ENCODE measurements around the gene ADAMTS9.

The ADAMTS9 gene

DNA sequence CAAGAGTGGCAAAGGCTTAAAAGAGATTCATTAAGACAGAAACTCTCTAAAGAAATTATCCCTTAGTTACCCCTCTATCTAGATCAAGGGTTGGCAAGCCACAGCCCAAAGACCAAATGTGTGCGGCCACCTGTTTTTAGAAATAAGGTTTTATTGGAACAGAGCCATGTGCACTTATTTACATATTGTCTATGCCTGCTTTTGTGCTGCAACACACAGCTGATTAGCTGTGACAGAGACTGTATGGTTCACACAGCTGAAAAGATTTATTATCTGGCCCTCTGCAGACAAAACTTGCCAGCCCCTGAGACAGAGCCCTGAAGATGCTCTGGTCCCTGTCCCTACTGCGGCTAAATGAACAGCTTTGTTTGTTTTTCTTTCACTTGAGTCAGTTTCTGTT is 88.1 kb downstream of the ADAMTS9 start:
- Mint-ChIP-seq H3K27ac (no peak overlapping the region), H3K27me3 (no peaks in the 10 kb centered on the region), H3K4me3 (no peak overlapping the region), H3K9me3 (peaks cover 8% of the 10 kb centered on the region), H3K36me3 (ENCODE audit: low read depth) (no peaks in the 10 kb centered on the region), H3K4me1 (ENCODE audit: low read depth) (no peaks in the 10 kb centered on the region)

DNA sequence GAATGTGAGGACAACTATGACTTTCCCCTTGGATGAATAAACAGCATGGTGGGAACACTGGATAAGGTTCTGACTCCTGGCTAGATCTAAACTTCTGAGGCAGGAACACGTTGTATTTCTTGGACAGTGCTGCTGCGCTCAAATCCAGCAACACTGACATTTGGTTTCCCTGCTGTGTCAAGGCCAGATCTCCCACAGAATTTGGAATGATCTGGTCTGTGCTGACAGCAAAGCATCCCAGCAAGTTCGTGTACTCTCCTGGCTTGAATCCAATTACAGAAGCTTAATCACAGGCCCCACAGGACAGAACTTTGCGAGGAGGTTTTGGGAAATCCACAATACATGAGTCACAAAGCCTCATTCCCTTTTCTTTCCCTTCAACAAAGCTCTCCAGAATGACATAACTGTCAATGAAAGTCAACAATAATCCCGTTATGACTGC is 92.5 kb downstream of the ADAMTS9 start:
- Mint-ChIP-seq H3K36me3 (ENCODE audit: low read depth) (no peaks in the 10 kb centered on the region), H3K27ac (no peak overlapping the region), H3K27me3 (no peaks in the 10 kb centered on the region), H3K4me3 (no peak overlapping the region), H3K9me3 (peaks cover 8% of the 10 kb centered on the region), H3K4me1 (ENCODE audit: low read depth) (no peaks in the 10 kb centered on the region)

DNA sequence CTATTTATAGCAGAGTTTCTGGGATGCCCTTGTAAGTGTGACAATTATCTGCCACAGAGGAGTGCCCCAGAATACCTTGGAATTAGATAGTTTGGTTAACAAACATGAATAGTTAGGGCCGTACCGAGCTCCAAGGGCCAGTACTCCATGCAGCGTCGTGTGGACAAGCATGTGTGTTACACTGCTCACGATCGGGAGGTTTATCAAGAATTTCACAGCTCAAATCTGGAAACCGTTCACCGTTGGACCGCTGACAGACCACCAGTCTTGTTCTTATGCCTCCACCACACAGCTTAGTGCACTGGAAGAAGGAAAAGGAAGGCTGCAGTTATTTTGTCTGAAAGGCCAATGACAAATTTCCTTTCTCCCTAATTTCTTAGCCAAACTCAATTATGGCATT is 93.7 kb downstream of the ADAMTS9 start:
- no peak overlapping the region for H3K27ac Mint-ChIP-seq
- H3K36me3 Mint-ChIP-seq (ENCODE audit: low read depth): no peaks in the 10 kb centered on the region
- H3K27me3 Mint-ChIP-seq: no peaks in the 10 kb centered on the region
- H3K9me3 Mint-ChIP-seq: peaks cover 8% of the 10 kb centered on the region
- H3K4me1 Mint-ChIP-seq (ENCODE audit: low read depth): no peaks in the 10 kb centered on the region
- no peak overlapping the region for H3K4me3 Mint-ChIP-seq

DNA sequence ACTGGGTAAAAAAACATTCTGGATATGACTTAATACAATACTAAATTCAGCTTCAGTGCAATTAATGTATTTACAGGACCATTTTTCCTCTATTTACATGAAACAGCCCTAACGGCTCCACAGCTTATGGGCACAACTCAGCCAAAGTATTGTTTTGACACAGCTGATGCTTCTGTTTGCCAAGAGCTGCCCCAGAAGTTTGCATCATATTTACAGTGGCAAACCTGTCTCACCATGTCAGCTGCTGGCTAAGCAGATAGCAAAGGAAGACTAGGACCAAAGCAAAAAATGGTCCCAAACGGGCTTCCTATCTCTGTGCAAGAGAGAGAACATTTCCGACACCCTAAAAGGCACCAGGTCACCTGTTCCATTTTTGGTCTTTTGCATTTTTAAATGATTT is 94.5 kb downstream of the ADAMTS9 start:
- Mint-ChIP-seq H3K27ac (no peak overlapping the region), H3K4me1 (ENCODE audit: low read depth) (no peaks in the 10 kb centered on the region), H3K4me3 (no peak overlapping the region), H3K9me3 (peaks cover 8% of the 10 kb centered on the region), H3K36me3 (ENCODE audit: low read depth) (no peaks in the 10 kb centered on the region), H3K27me3 (peaks cover 2% of the 10 kb centered on the region)

DNA sequence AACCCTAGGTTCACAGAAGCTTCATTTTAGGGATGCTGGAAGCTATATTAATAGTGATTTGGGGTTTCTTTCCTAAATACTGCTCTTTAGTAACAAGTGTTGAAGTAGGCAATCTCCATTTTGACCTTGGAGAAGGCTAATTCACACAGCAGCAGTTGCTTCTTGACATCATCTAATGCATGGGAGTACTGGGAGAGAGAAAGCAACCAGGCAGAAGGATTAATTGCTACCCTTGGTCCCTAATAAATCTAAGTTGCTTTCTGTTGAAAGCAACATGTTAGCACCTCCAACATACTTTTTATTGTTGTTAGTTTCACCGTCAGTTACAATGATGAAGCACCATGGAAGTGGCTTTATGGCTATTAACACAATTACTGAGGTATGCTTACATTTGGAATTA is 96.2 kb downstream of the ADAMTS9 start:
- H3K36me3 Mint-ChIP-seq (ENCODE audit: low read depth): no peaks in the 10 kb centered on the region
- no peak overlapping the region for H3K27ac Mint-ChIP-seq
- H3K27me3 Mint-ChIP-seq: peaks cover 2% of the 10 kb centered on the region
- H3K4me3 Mint-ChIP-seq: no peak overlapping the region
- H3K4me1 Mint-ChIP-seq (ENCODE audit: low read depth): no peaks in the 10 kb centered on the region
- H3K9me3 Mint-ChIP-seq: peaks cover 4% of the 10 kb centered on the region

DNA sequence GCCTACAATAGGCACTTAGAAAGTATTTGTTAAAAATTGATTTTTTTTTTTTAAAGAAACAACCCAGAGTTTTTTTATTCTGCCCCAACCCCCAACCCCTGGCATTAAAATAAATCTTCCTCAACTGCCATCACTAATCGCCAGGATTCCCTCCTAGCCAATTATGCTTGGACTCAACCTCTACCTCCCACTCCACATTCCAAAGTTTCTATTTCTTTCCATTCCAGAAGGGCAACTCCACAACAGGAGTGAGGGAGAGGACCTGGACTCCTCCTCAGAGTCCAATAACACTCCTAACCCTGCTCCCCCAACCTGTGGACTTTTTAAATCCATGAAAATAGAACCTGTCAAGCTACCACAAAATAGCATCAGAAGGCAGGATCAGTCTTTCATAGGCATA is 99.4 kb downstream of the ADAMTS9 start:
- no peaks in the 10 kb centered on the region for H3K4me1 Mint-ChIP-seq (ENCODE audit: low read depth)
- no peak overlapping the region for H3K4me3 Mint-ChIP-seq
- H3K27me3 Mint-ChIP-seq: peaks cover 2% of the 10 kb centered on the region
- H3K36me3 Mint-ChIP-seq (ENCODE audit: low read depth): no peaks in the 10 kb centered on the region
- no peaks in the 10 kb centered on the region for H3K9me3 Mint-ChIP-seq
- H3K27ac Mint-ChIP-seq: no peak overlapping the region

DNA sequence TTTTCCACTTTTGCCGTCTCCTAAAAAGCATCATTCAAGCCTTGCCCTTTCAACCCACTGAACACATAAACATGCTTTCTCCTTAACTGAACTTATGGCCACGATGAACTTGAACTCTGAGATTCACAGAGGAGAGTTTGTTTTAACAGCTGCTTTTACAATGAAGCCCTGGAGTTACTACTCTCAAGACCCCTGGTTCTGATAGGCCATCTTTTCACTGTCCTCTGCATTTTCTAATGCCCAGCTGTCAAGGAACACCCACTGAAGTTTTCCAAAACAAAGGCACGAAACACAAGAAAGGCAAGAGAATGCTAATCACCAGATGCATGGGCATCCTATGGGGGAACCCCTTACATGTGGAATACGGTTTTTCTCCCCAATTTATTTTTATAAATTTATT is 100.8 kb downstream of the ADAMTS9 start:
- Mint-ChIP-seq H3K4me1 (ENCODE audit: low read depth) (no peaks in the 10 kb centered on the region), H3K27me3 (peaks cover 2% of the 10 kb centered on the region)

DNA sequence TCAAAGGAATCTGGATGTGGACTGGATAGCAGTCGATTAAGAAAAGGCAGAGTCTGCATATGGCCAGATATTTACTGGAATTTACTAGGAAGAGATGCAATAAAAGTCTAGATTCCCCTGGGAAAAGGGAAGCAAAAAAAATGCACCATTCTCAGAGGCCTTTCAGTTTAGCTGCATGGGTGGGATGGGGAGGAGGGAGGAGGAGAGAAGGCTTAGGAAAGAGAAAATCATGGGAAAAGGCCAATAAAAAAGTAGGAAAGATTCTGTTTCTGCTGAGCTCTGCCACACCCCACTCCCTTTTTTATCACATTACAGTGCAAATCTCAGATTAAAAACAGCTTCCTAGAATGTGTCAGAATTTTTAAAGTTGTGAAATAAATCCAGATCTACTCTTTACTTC is 103.6 kb downstream of the ADAMTS9 start:
- Mint-ChIP-seq H3K4me3 (no peak overlapping the region), H3K36me3 (ENCODE audit: low read depth) (no peaks in the 10 kb centered on the region), H3K27ac (no peak overlapping the region), H3K4me1 (ENCODE audit: low read depth) (no peaks in the 10 kb centered on the region), H3K27me3 (peaks cover 2% of the 10 kb centered on the region), H3K9me3 (no peaks in the 10 kb centered on the region)

More for the DNA sequence above, 100.8 kb downstream of the ADAMTS9 start:
- no peak overlapping the region for H3K27ac Mint-ChIP-seq
- no peaks in the 10 kb centered on the region for H3K36me3 Mint-ChIP-seq (ENCODE audit: low read depth)
- no peaks in the 10 kb centered on the region for H3K9me3 Mint-ChIP-seq
- H3K4me3 Mint-ChIP-seq: no peak overlapping the region

DNA sequence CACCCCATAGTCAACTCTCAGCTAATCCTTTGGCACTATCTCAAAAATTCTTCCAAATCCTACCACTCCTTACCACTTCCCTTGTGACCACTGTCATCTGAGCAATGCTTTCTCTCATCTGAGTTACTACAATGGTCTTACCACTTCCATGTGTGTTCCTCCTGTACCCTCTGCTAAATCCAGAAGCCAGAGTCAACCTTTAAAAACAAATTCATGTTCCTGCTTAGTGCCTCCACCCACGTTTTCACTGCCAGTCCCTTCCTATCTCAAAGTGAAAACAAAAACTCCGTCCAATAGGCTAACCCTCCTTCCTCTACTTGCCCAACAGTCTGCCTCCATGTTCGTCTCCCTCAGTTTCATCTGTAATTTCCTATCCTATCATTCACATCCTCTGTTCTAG is 109.0 kb downstream of the ADAMTS9 start:
- Mint-ChIP-seq H3K4me1 (ENCODE audit: low read depth) (no peaks in the 10 kb centered on the region), H3K9me3 (no peaks in the 10 kb centered on the region), H3K4me3 (no peak overlapping the region), H3K27me3 (no peaks in the 10 kb centered on the region), H3K27ac (no peak overlapping the region), H3K36me3 (ENCODE audit: low read depth) (no peaks in the 10 kb centered on the region)

DNA sequence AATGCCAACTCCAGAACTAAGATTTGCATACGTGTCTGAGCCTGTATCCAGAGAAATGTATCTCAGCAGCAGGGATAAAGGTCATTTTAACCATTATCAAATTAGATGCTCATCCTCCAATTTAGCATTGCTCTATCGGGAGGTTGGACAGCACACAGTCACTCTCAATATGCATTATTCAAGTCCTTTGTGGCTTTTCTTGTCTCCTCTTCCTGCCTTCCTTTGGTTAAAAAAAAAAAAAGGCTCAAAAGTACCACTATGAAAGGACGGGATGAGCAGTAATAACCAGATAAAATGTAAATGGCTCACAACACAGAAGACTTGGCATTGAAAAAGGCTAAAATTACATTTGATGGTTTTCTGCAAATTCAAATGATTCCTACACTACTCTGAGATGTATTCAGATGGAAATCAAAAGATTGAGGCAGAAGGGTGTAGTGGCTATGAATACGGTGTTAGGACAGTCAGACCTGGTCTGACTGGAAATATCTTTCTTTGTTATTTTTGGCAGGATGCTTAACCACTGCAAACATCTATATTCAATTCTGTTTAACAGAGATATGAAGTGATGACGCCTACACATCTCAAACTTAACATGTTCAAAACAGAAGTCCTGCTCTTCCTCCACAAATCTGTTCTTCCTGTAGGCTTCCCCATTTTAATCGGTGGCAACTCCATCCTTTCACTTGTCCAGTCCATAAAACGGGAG is 109.6 kb downstream of the ADAMTS9 start:
- Mint-ChIP-seq H3K9me3 (no peaks in the 10 kb centered on the region), H3K36me3 (ENCODE audit: low read depth) (no peaks in the 10 kb centered on the region), H3K4me1 (ENCODE audit: low read depth) (no peaks in the 10 kb centered on the region), H3K27ac (no peak overlapping the region), H3K27me3 (no peaks in the 10 kb centered on the region), H3K4me3 (no peak overlapping the region)

DNA sequence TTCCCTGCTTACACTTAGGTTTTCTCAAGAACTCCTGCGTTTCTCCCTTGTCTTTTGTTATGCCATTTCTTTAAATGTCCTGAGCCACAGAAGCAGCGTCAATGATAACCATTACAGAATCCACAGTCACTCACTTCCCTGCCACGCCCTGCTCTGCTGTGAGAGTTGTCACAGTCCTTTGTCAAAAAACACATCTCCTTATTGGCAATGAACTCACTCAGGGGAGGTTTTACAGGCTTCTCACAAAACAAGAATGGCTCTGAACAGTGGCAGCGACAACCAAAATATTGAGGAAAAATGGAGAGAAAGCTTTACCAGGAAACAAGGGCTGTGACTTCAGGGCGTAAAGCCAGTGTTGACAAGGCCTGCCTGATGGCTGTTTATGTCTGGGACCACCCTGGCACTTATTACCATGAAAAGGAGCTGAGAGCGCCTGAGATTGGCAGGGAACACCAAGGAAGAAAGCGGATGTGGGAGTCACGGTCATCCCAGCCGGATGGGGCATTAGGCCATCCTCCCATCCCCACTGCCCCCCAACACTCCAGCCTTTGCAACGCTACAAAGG is 111.5 kb downstream of the ADAMTS9 start:
- Mint-ChIP-seq H3K4me3 (no peak overlapping the region), H3K4me1 (ENCODE audit: low read depth) (no peaks in the 10 kb centered on the region), H3K27me3 (no peaks in the 10 kb centered on the region)

DNA sequence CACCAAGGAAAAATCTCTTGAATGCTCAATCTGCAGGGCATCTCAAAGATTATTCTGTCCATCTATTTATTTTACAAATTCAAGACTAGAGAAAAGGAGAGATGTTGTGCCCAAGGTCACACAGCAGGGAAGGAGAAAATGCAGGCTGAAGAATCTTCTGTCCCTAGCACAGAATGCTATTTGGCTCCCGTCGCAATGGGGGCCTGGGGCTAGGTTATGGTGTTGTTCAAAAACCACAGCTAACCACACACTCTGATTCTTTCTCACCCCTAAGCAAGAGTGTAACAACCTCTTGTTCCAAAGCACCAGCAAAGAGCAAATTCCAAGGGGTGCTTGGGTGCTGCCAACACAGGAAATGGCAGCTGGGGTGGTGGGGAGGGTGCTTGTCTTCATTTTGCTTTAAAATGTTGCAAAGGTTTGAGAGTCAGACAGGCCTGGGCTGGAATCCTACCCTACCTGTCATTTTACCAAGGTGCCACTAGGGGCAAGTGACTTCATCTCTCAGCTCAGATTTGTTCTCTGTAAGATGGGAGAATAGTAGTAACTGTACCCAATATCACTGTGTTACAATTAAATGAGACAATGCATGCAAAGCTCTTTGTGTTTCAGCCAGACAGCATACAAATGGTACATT is 112.5 kb downstream of the ADAMTS9 start:
- Mint-ChIP-seq H3K27me3 (no peaks in the 10 kb centered on the region), H3K36me3 (ENCODE audit: low read depth) (no peaks in the 10 kb centered on the region), H3K4me1 (ENCODE audit: low read depth) (no peaks in the 10 kb centered on the region), H3K4me3 (no peak overlapping the region), H3K27ac (no peak overlapping the region), H3K9me3 (no peaks in the 10 kb centered on the region)

More for the DNA sequence above, 111.5 kb downstream of the ADAMTS9 start:
- no peaks in the 10 kb centered on the region for H3K36me3 Mint-ChIP-seq (ENCODE audit: low read depth)
- H3K27ac Mint-ChIP-seq: no peak overlapping the region
- no peaks in the 10 kb centered on the region for H3K9me3 Mint-ChIP-seq

DNA sequence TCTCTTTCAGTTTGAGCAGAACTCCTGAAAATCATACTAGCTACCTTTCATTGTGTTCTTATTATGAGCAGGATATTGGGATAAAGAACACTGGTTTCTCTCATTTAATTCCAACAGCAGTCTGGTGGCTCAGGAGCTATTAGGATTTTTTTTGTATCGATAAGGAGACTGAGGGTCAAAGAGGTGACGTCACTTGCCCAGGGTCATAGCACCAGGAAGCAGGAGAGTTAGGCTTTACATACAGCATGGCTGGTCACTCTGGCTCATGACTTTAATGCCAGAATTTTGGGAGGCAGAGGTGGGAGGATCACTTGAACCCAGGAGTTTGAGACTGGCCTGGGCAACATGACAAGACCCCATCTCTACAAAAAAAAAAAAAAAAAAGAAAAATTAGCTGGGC is 113.6 kb downstream of the ADAMTS9 start:
- H3K4me1 Mint-ChIP-seq (ENCODE audit: low read depth): no peaks in the 10 kb centered on the region
- H3K27me3 Mint-ChIP-seq: no peaks in the 10 kb centered on the region
- H3K27ac Mint-ChIP-seq: no peak overlapping the region
- no peaks in the 10 kb centered on the region for H3K36me3 Mint-ChIP-seq (ENCODE audit: low read depth)
- H3K9me3 Mint-ChIP-seq: no peaks in the 10 kb centered on the region
- H3K4me3 Mint-ChIP-seq: no peak overlapping the region

DNA sequence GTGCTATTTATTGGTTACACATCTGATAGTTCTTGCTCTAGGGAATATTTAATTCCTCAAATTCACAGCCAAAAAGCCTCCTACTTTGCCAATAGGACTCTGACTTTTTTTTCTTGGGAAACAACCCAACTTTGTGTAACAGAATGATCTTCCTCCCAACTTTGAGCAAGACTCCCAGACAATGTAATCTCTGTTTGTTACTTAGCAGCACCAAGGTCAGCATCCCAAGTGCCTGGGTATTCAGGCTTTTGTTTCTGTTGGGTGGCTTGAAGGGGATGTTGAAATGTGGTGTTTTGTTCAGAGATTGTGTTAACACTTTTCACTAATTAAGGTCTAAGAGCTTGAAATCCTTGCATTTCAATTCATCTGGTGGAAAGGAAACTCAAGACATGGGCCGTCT is 115.8 kb downstream of the ADAMTS9 start:
- Mint-ChIP-seq H3K27me3 (no peaks in the 10 kb centered on the region), H3K4me1 (ENCODE audit: low read depth) (no peaks in the 10 kb centered on the region), H3K27ac (no peak overlapping the region), H3K36me3 (ENCODE audit: low read depth) (no peaks in the 10 kb centered on the region), H3K9me3 (no peaks in the 10 kb centered on the region), H3K4me3 (no peak overlapping the region)

DNA sequence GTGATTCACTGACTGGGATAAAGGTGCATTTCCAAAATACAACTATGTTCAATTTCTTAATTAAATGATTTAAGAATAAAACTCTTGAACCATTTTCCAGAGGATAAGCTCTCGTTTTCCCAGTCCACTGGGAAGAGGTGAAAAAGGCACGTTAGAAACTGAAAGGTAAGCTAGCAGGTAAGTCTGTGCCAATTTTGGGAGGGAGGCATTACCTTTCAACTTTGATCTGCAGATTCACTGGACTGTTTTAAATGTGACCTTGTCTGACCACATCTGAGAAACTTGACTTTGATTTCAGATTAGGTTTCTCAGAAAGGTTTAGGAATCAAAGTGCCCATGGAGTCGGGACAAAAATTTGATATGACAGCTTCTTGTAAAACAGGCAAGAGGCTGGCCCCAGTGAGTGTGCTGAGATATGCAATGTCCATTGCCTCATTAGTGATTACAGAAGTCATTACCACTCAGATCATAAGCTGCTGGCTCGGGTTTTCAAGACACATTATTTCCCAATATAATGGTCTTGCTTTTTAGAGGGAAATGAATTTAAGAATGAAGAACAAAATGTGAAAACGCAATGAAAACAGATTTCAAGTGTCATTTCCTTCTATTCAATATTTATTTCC is 118.8 kb downstream of the ADAMTS9 start:
- no peak overlapping the region for H3K4me3 Mint-ChIP-seq
- no peak overlapping the region for H3K27ac Mint-ChIP-seq
- H3K27me3 Mint-ChIP-seq: peaks cover 4% of the 10 kb centered on the region
- H3K4me1 Mint-ChIP-seq (ENCODE audit: low read depth): no peaks in the 10 kb centered on the region
- H3K9me3 Mint-ChIP-seq: no peaks in the 10 kb centered on the region
- no peaks in the 10 kb centered on the region for H3K36me3 Mint-ChIP-seq (ENCODE audit: low read depth)

Data from stimulated activated naive CD8-positive, alpha-beta T cell treated with anti-CD3 and anti-CD28 coated beads, Interleukin-15, Interleukin-2, amounts not matched to agents 100 ng/mL and 50 ng/mL, for 24 hours (primary cell).